Progenitor cell of endocrine pancreas (in vitro differentiated cells): ENCODE data around the gene CYSRT1. TPM values are rescaled to one million over a fixed set of nuclear protein-coding genes. Genes with fewer than 3 reads are reported as not detected.

Experiments used
- DNase-seq: peaks from one replicate; pipeline ENCODE4 v3.0.0; 2021; ENCODE audit warnings: low spot score; ENCODE audit not compliant: unreplicated experiment
- H3K27ac Mint-ChIP-seq: 2 replicates; pipeline ENCODE4 v1.8.0; 2021; ENCODE audit warnings: mild to moderate bottlenecking, moderate library complexity, mixed read lengths
- H3K27me3 Mint-ChIP-seq: 2 replicates; pipeline ENCODE4 v1.8.0; 2021; ENCODE audit warnings: mixed read lengths
- H3K36me3 Mint-ChIP-seq: 2 replicates; pipeline ENCODE4 v1.8.0; 2022; ENCODE audit warnings: mixed read lengths; ENCODE audit not compliant: insufficient read depth
- H3K4me1 Mint-ChIP-seq: 2 replicates; pipeline ENCODE4 v1.8.0; 2021; ENCODE audit warnings: low read depth, mixed read lengths
- H3K4me3 Mint-ChIP-seq: 2 replicates; pipeline ENCODE4 v1.8.0; 2021; ENCODE audit warnings: low read depth, mild to moderate bottlenecking, moderate library complexity, mixed read lengths
- H3K9me3 Mint-ChIP-seq: 2 replicates; pipeline ENCODE4 v1.8.0; 2021; ENCODE audit warnings: low read depth, mixed read lengths
- CTCF ChIP-seq: fragments of 200-600 bp; sonication (generic); IDR thresholded peaks from one replicate; pipeline ENCODE4 v1.5.0; 2021; ENCODE audit warnings: antibody characterized with exemption, mild to moderate bottlenecking; ENCODE audit not compliant: unreplicated experiment
- total RNA-seq: library from RNA; stranded (reverse); gene quantifications from 2 replicates; pipeline ENCODE4 v1.2.1, GENCODE V29; 2021

Gene CYSRT1
- total RNA-seq, 1 donor from 2014 or later: 2.7 TPM

- no peak overlapping the region for H3K27ac Mint-ChIP-seq
- H3K36me3 Mint-ChIP-seq: peaks cover 5% of the 10 kb centered on the region
Observed at GRCh38 chr9:137275203-137275587, 50.2 kb downstream of the CYSRT1 start.

More at GRCh38 chr9:137275203-137275587, 50.2 kb downstream of the CYSRT1 start:
- no peak for TF ChIP-seq CTCF
- H3K27me3 Mint-ChIP-seq: no peaks in the 10 kb centered on the region
- H3K4me1 Mint-ChIP-seq: peaks cover 16% of the 10 kb centered on the region
- no peaks in the 10 kb centered on the region for H3K9me3 Mint-ChIP-seq
- DNase-seq: no peak
- no peak overlapping the region for H3K4me3 Mint-ChIP-seq

Other genes with a start within 250 kb of the CYSRT1 start
- gene PTGDS, start 247.7 kb upstream of the CYSRT1 start, total RNA-seq: not detected in 2 replicates
- not detected in 2 replicates for gene LCNL1, start 242.2 kb upstream of the CYSRT1 start, total RNA-seq
- gene PAXX, start 232.8 kb upstream of the CYSRT1 start, total RNA-seq: 54.9 and 57.1 TPM in 2 replicates
- 0.64 TPM in 1 of 2 replicates, not detected in the other for gene CLIC3, start 228.6 kb upstream of the CYSRT1 start, total RNA-seq
- 26.4 and 30.1 TPM in 2 replicates for gene ABCA2, start 196.9 kb upstream of the CYSRT1 start, total RNA-seq
- gene FUT7, start 193.1 kb upstream of the CYSRT1 start, total RNA-seq: not detected in 2 replicates
- gene NPDC1, start 179.0 kb upstream of the CYSRT1 start, total RNA-seq: 62.0 and 73.2 TPM in 2 replicates
- 0.19 and 0.51 TPM in 2 replicates for gene ENTPD2, start 171.1 kb upstream of the CYSRT1 start, total RNA-seq
- gene SAPCD2, start 154.6 kb upstream of the CYSRT1 start, total RNA-seq: 15.1 and 15.3 TPM in 2 replicates
- gene UAP1L1, start 147.7 kb upstream of the CYSRT1 start, total RNA-seq: 0.57 and 1.5 TPM in 2 replicates
- 56.1 and 57.7 TPM in 2 replicates for gene MAN1B1, start 138.2 kb upstream of the CYSRT1 start, total RNA-seq
- gene DPP7, start 110.4 kb upstream of the CYSRT1 start, total RNA-seq: 39.2 and 48.5 TPM in 2 replicates
- 0.07 and 0.77 TPM in 2 replicates for gene GRIN1, start 86.0 kb upstream of the CYSRT1 start, total RNA-seq
- gene LRRC26, start 55.1 kb upstream of the CYSRT1 start, total RNA-seq: 0.89 and 1.00 TPM in 2 replicates
- gene TMEM210, start 53.1 kb upstream of the CYSRT1 start, total RNA-seq: not detected in 2 replicates
- gene ANAPC2, start 36.6 kb upstream of the CYSRT1 start, total RNA-seq: 73.2 and 74.3 TPM in 2 replicates
- gene SSNA1, start 36.5 kb upstream of the CYSRT1 start, total RNA-seq: 52.5 and 59.1 TPM in 2 replicates
- 18.8 and 20.7 TPM in 2 replicates for gene TPRN, start 24.4 kb upstream of the CYSRT1 start, total RNA-seq
- gene TMEM203, start 19.5 kb upstream of the CYSRT1 start, total RNA-seq: 35.2 and 36.2 TPM in 2 replicates
- 35.1 and 37.4 TPM in 2 replicates for gene NDOR1, start 19.5 kb upstream of the CYSRT1 start, total RNA-seq
- gene RNF208, start 2.9 kb upstream of the CYSRT1 start, total RNA-seq: 24.0 and 25.7 TPM in 2 replicates
- 0.27 and 0.53 TPM in 2 replicates for gene RNF224, start 2.3 kb downstream of the CYSRT1 start, total RNA-seq
- gene SLC34A3, start 5.7 kb downstream of the CYSRT1 start, total RNA-seq: 0.26 and 0.27 TPM in 2 replicates
- gene TUBB4B, start 16.1 kb downstream of the CYSRT1 start, total RNA-seq: 233 and 245 TPM in 2 replicates
- gene STPG3, start 26.1 kb downstream of the CYSRT1 start, total RNA-seq: not detected in 2 replicates
- 62.3 and 63.3 TPM in 2 replicates for gene NELFB, start 30.2 kb downstream of the CYSRT1 start, total RNA-seq
- gene TOR4A, start 52.6 kb downstream of the CYSRT1 start, total RNA-seq: 8.0 and 8.5 TPM in 2 replicates
- 24.0 and 27.1 TPM in 2 replicates for gene NRARP, start 77.1 kb downstream of the CYSRT1 start, total RNA-seq
- gene EXD3, start 198.0 kb downstream of the CYSRT1 start, total RNA-seq: 31.7 and 33.8 TPM in 2 replicates
- gene NOXA1, start 198.2 kb downstream of the CYSRT1 start, total RNA-seq: 15.3 and 16.3 TPM in 2 replicates
- 2.7 and 3.2 TPM in 2 replicates for gene ENTPD8, start 216.2 kb downstream of the CYSRT1 start, total RNA-seq
- gene NSMF, start 234.2 kb downstream of the CYSRT1 start, total RNA-seq: 57.4 and 59.8 TPM in 2 replicates